ENCODE measurements around the gene LIMK2.
A peak's percentile ranks its signal among the peaks of the same experiment; 100 is the strongest.

The LIMK2 gene

GRCh38 chr22:31284281-31285155, 72.4 kb downstream of the LIMK2 start:
- Histone ChIP-seq H3K9me3 (ENCODE audit: control insufficient read depth, low read length) (no peaks in the 10 kb centered on the region), H3K4me1 (ENCODE audit: control insufficient read depth, insufficient read depth, low read length, poor library complexity, severe bottlenecking) (peaks cover 6% of the 10 kb centered on the region)
- WGBS, 2 experiments (ENCODE audit: insufficient coverage in 2 of 2): 53 to 61% methylated on average over 2 to 3 of the region's 3 CpGs

DNA sequence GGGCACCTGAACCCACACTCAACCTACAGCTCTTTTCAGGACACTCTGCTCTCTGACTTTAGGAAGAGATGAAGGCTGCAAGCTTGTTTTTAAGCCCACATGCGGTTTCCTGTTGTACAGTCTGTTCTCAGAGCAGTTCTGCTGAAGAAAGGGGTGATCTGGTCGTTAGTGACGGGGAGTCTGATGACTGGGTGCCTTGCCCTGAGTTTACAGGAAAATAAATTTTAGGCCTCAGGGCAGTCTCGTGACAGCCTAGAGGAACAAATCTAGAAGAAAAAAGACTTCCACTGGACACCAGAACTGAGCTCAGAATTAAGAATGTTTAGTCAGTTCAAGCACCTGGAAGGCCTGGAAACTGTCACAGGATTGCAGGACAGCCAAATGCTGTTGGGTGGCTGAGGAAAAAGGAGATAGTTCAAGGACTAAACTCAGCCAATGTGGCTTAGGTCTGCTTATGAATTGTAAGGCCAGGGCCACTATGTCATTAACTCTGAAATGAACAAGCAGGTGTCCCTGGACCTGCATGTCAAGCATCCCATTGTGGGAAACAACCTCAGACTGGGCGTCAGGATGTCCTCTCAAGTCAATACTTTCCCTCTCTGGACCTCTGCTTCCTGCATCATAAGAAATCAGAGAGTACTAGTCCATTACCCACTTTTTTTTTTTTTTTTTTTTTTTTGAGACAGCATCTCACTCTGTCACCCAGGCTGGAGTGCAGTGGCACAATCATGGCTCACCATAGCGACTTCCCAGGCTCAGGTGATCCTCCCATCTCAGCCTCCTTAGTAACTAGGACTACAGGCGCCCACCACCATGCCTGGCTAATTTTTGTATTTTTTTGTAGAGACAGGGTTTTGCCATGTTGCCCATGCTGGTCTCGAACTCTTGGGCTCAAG, 74.5 kb downstream of the LIMK2 start:
- Histone ChIP-seq H3K36me3 (ENCODE audit: control insufficient read depth, insufficient read depth, low read length) (peaks cover 43% of the 10 kb centered on the region), H3K4me3 (ENCODE audit: extremely low read depth, insufficient read depth, low read length, poor library complexity, severe bottlenecking) (no peak overlapping the region), H3K9me3 (ENCODE audit: control insufficient read depth, low read length) (no peaks in the 10 kb centered on the region), H3K4me1 (ENCODE audit: control insufficient read depth, insufficient read depth, low read length, poor library complexity, severe bottlenecking) (peaks cover 8% of the 10 kb centered on the region), H3K27ac (ENCODE audit: low read depth, low read length, severe bottlenecking) (no peak overlapping the region)
- WGBS, 2 experiments (ENCODE audit: insufficient coverage in 2 of 2): 96 to 100% methylated on average over 6 to 8 of the region's 8 CpGs

More at GRCh38 chr22:31284281-31285155, 72.4 kb downstream of the LIMK2 start:
- H3K27ac ChIP-seq (ENCODE audit: low read depth, low read length, severe bottlenecking): peak overlapping the region; percentile 57
- H3K36me3 ChIP-seq (ENCODE audit: control insufficient read depth, insufficient read depth, low read length): peaks cover 55% of the 10 kb centered on the region
- no peak overlapping the region for H3K4me3 ChIP-seq (ENCODE audit: extremely low read depth, insufficient read depth, low read length, poor library complexity, severe bottlenecking)

DNA sequence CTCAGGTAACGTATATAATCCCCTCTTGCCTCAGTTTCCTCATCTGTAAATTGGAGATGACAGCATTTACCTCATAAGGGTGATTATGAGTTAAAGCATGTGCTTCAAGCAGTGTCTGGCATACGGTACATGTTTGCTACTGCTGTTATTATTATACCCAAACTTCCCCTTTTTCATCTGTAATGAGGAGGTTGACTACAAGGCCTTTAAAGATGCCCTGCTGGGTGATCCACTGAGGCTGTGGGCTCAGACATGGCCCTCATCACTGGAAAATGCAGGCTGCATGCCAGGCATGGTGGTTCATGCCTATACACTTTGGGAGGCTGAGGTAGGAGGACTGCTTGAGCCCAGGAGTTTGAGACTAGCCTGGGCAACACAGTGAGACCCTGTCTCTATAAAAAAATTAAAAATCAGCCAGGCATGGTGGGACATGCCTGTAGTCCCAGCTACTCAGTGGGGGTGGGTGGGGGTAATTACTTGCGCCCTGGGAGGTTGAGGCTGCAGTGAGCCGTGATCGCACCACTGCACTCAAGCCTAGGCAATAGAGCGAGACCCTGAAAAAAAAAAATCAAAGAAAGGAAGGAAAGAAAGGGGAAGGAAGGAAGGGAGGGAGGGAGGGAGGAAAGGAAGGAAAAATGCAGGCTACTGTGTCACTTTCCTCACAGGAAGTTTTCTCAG, 75.9 kb downstream of the LIMK2 start:
- H3K4me1 ChIP-seq (ENCODE audit: control insufficient read depth, insufficient read depth, low read length, poor library complexity, severe bottlenecking): peaks cover 17% of the 10 kb centered on the region
- no peak overlapping the region for H3K27ac ChIP-seq (ENCODE audit: low read depth, low read length, severe bottlenecking)
- no peak overlapping the region for H3K4me3 ChIP-seq (ENCODE audit: extremely low read depth, insufficient read depth, low read length, poor library complexity, severe bottlenecking)
- H3K9me3 ChIP-seq (ENCODE audit: control insufficient read depth, low read length): no peaks in the 10 kb centered on the region
- 85 to 100% methylated on average over 1 to 4 of the region's 6 CpGs for WGBS, 2 experiments (ENCODE audit: insufficient coverage in 2 of 2)
- H3K36me3 ChIP-seq (ENCODE audit: control insufficient read depth, insufficient read depth, low read length): peaks cover 31% of the 10 kb centered on the region

DNA sequence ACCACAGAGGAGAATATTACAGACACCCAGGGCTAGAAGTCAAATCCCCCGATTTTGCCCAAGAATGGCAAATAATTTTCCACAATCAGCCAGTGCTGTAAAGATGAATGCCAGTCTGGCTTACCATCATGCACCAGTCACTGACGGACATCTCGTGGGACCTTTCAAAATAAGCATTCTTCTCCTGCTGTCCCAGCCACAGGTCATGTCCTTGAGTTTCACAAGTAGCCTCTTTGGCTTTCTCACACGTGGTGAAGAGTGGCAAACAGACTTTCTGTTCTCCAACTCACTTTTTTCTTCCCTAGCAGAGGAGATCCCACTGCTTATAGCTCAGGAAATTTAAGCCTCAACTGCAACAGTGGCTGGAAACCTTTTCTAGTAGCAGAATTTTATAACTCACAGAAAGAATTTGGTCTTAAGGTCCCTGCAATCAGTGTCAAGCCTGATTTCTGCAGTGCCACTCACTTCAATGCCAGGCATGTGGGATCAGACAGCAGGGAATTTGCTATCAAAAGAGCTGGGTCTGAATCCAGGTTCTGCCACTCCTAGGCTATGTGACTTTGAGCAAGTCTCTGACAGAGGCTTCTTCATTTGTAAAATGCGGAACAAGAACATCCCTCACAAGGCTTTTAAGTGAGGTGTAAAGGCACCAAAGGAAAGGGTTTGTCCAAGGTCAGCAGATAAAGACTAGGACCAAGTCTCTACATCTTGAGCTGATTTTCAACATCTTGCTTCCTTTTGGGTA, 76.6 kb downstream of the LIMK2 start:
- WGBS, 2 experiments (ENCODE audit: insufficient coverage in 2 of 2): 77 to 79% methylated on average over 4 to 5 of the region's 5 CpGs
- H3K4me3 ChIP-seq (ENCODE audit: extremely low read depth, insufficient read depth, low read length, poor library complexity, severe bottlenecking): no peak overlapping the region
- H3K9me3 ChIP-seq (ENCODE audit: control insufficient read depth, low read length): no peaks in the 10 kb centered on the region
- peaks cover 21% of the 10 kb centered on the region for H3K4me1 ChIP-seq (ENCODE audit: control insufficient read depth, insufficient read depth, low read length, poor library complexity, severe bottlenecking)
- H3K36me3 ChIP-seq (ENCODE audit: control insufficient read depth, insufficient read depth, low read length): peaks cover 30% of the 10 kb centered on the region
- no peak overlapping the region for H3K27ac ChIP-seq (ENCODE audit: low read depth, low read length, severe bottlenecking)

GRCh38 chr22:31289344-31289743, 77.2 kb downstream of the LIMK2 start:
- 87 to 93% methylated on average over 10 to 13 of the region's 13 CpGs for WGBS, 2 experiments (ENCODE audit: insufficient coverage in 2 of 2)
- Histone ChIP-seq H3K4me3 (ENCODE audit: extremely low read depth, insufficient read depth, low read length, poor library complexity, severe bottlenecking) (no peak overlapping the region), H3K4me1 (ENCODE audit: control insufficient read depth, insufficient read depth, low read length, poor library complexity, severe bottlenecking) (peaks cover 21% of the 10 kb centered on the region), H3K27ac (ENCODE audit: low read depth, low read length, severe bottlenecking) (no peak overlapping the region), H3K9me3 (ENCODE audit: control insufficient read depth, low read length) (no peaks in the 10 kb centered on the region), H3K36me3 (ENCODE audit: control insufficient read depth, insufficient read depth, low read length) (peaks cover 26% of the 10 kb centered on the region)

DNA sequence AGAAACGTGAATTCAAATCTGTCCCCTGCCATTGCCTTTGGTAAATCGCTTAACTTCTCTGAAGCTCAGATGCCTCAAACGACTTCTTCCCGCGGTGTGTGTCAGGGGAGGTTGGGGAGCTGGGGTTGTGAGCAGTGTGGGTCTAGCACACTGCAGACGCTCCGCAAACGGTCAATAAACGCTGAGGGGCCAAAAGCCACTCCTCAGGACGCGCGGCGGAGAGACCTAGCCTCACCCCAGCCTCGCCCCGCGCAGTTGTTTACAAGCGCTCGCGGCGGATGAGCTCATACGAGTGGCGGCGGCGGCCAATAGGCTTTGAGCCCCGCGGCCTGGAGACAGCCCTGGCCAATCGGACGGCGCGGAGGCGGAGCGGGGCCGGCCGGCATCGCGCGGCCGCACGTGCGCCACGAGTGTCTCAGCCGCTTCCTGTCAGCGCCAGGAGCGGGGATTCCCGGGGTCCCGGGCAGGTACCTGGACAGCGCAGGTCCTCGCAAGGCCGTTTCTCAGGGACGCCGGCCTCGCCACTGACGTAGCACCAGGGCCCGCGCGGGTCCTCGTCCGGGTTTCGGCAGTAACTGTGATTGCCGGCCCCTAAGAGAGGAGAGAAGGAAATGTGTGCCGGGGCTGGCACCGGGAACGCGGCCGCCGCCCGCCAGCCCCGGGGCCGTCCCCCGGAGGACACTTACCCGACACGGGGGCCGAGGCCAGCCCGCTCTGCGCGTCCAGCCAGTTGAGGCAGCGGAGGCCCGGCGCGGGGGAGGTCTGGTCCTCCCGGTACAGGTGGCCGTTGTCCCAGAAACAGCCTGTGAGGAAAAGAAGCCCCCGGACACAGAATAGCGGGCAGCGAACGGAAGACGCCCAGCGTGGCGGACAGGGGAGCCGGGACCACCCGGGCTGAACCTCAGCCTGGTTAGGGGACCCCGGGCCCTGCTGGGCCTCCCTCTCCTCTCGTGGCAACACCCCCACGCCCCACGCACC, 78.7 kb downstream of the LIMK2 start:
- no peaks in the 10 kb centered on the region for H3K9me3 ChIP-seq (ENCODE audit: control insufficient read depth, low read length)
- H3K4me1 ChIP-seq (ENCODE audit: control insufficient read depth, insufficient read depth, low read length, poor library complexity, severe bottlenecking): peaks cover 27% of the 10 kb centered on the region
- peaks cover 25% of the 10 kb centered on the region for H3K36me3 ChIP-seq (ENCODE audit: control insufficient read depth, insufficient read depth, low read length)
- 1% methylated on average over 67 to 72 of the region's 95 CpGs for WGBS, 2 experiments (ENCODE audit: insufficient coverage in 2 of 2)
- H3K4me3 ChIP-seq (ENCODE audit: extremely low read depth, insufficient read depth, low read length, poor library complexity, severe bottlenecking): peak overlapping the region; percentile 52
- peak overlapping the region; percentile 52 for H3K27ac ChIP-seq (ENCODE audit: low read depth, low read length, severe bottlenecking)

DNA sequence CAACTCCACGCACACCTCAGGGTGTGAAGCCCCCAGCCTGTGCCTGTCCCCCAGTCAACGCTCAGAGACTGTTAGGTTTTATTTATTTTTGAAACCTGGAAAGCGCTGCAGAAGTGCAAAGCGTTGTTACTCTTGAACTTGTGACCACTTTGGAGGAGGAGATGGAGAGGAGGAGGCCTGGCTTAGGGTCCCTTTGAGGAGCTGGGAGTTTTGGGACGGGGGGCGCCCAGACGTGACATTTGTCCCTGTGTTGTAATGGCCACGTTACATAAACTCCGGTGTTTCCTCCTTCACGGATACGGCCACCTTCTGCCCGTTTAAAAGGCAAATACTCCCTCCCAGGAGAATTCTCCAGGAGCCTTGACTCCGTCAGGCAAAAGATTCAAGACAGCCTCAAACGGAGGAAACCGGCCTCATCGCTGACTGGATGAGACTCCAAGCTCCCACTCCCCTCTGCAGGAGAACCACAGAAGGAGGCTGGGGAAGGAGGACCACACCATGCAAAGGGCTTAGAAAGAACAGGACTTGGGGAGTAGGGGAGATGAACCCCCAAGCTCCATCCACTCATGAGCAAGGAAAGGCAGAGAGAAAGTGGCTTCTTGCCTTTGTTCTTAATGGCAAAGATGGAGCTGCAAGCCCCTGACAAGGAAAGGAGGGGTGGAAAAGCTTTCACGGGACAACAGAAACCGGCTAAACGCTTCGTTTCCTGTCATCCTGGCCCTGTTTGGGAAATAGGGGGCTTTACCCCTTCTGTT, 79.6 kb downstream of the LIMK2 start:
- Histone ChIP-seq H3K4me1 (ENCODE audit: control insufficient read depth, insufficient read depth, low read length, poor library complexity, severe bottlenecking) (peaks cover 33% of the 10 kb centered on the region), H3K27ac (ENCODE audit: low read depth, low read length, severe bottlenecking) (peak overlapping the region; percentile 63), H3K9me3 (ENCODE audit: control insufficient read depth, low read length) (no peaks in the 10 kb centered on the region), H3K36me3 (ENCODE audit: control insufficient read depth, insufficient read depth, low read length) (peaks cover 18% of the 10 kb centered on the region), H3K4me3 (ENCODE audit: extremely low read depth, insufficient read depth, low read length, poor library complexity, severe bottlenecking) (peak overlapping the region; percentile 52)
- 14 to 22% methylated on average over 9 to 16 of the region's 20 CpGs for WGBS, 2 experiments (ENCODE audit: insufficient coverage in 2 of 2)

DNA sequence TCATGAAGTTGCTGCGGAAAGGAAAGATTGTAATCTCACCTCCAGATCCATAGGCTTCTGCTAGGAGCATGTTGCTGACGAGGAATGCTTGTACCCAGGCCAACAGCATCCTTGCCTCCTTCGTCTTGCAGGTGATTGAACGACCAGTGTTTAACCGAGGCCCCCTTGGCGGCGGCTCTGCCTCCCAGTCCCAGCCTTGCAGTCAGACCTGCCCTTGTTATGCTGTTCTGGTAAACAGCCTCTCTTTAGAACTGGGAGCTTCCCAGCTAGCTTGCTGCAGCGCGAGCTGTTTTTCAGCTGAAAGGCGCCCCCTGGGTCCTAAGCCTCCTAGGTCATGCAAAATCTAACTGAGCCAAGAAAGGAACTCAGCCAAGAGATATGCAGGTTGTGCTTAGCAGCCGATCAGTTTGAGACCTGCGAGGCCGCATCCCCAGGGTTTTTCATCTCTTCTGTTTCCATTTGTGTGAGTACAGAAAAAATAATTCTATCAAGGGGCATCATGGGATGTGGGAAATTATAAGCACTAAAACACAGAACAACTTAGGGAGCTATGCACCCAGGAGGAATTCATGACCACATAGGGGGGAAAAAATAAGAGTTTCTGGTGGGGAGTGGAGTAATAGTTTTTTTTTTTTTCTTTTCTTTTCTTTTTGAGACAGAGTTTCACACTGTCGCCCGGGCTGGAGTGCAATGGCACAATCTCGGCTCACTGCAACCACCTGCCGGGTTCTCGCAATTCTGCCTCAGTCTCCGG, 80.3 kb downstream of the LIMK2 start, which contains the start of gene PIK3IP1:
TSS of gene PIK3IP1 (minus strand) at position 253 of the 754 bp plus-strand sequence. CDS start at position 109, 144 bp downstream.
- H3K4me3 ChIP-seq (ENCODE audit: extremely low read depth, insufficient read depth, low read length, poor library complexity, severe bottlenecking): peak within 1 kb of the TSS; percentile 52
- H3K36me3 ChIP-seq (ENCODE audit: control insufficient read depth, insufficient read depth, low read length): peaks cover 18% of the 10 kb centered on the region
- peaks cover 33% of the 10 kb centered on the region for H3K4me1 ChIP-seq (ENCODE audit: control insufficient read depth, insufficient read depth, low read length, poor library complexity, severe bottlenecking)
- peak within 1 kb of the TSS; percentile 63 for H3K27ac ChIP-seq (ENCODE audit: low read depth, low read length, severe bottlenecking)
- H3K9me3 ChIP-seq (ENCODE audit: control insufficient read depth, low read length): no peaks in the 10 kb centered on the region
- 24 to 31% methylated on average over 13 to 15 of the region's 19 CpGs for WGBS, 2 experiments (ENCODE audit: insufficient coverage in 2 of 2)

All from mesodermal cell (in vitro differentiated cells).